ENCODE data around the gene C20orf173. TPM values are rescaled to one million over a fixed set of nuclear protein-coding genes. Genes with fewer than 3 reads are reported as not detected.

C20orf173 gene
- total and polyA plus RNA-seq, 2 donors from 2014 or later, result not detected

GRCh38 chr20:35559042-35559693, 29.7 kb upstream of the C20orf173 start:
- Histone ChIP-seq H3K36me3 (ENCODE audit: control insufficient read depth in 2 of 3, insufficient read depth in 3 of 3, low read length in 3 of 3) (peaks cover 0 to 16% (median 9%) of the 10 kb centered on the region in 3 donors), H3K4me3 (ENCODE audit: low read length in 3 of 3) (no peak overlapping the region), H3K27me3 (ENCODE audit: control insufficient read depth, insufficient read depth, low read length) (no peaks in the 10 kb centered on the region), H3K9ac (ENCODE audit: low read length in 3 of 3) (no peak overlapping the region), H3K9me3 (ENCODE audit: control insufficient read depth in 2 of 3, insufficient read depth in 1 of 3, low read length in 3 of 3) (no peaks in the 10 kb centered on the region), H3K27ac (ENCODE audit: low read depth in 2 of 2, low read length in 2 of 2) (no peak overlapping the region), H3K4me1 (ENCODE audit: control insufficient read depth in 2 of 3, insufficient read depth in 2 of 3, low read depth in 1 of 3, low read length in 3 of 3) (no peaks in the 10 kb centered on the region)
- FAIRE-seq (no peak), DNase-seq (no peak)
- TF ChIP-seq, protein P1, sequence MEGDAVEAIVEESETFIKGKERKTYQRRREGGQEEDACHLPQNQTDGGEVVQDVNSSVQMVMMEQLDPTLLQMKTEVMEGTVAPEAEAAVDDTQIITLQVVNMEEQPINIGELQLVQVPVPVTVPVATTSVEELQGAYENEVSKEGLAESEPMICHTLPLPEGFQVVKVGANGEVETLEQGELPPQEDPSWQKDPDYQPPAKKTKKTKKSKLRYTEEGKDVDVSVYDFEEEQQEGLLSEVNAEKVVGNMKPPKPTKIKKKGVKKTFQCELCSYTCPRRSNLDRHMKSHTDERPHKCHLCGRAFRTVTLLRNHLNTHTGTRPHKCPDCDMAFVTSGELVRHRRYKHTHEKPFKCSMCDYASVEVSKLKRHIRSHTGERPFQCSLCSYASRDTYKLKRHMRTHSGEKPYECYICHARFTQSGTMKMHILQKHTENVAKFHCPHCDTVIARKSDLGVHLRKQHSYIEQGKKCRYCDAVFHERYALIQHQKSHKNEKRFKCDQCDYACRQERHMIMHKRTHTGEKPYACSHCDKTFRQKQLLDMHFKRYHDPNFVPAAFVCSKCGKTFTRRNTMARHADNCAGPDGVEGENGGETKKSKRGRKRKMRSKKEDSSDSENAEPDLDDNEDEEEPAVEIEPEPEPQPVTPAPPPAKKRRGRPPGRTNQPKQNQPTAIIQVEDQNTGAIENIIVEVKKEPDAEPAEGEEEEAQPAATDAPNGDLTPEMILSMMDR (IDR thresholded peaks at IDR 0.05; ENCODE audit: borderline replicate concordance, extremely low read depth, insufficient read depth), result no peak
- intact Hi-C loops (cut with DNase I), result no loop called here

- no peaks in the 10 kb centered on the region for H3K4me1 ChIP-seq (ENCODE audit: control insufficient read depth in 2 of 3, insufficient read depth in 2 of 3, low read depth in 1 of 3, low read length in 3 of 3)
- no peaks in the 10 kb centered on the region for H3K27me3 ChIP-seq (ENCODE audit: control insufficient read depth, insufficient read depth, low read length)
- H3K4me3 ChIP-seq (ENCODE audit: low read length in 3 of 3), result no peak overlapping the region
- DNase-seq, result no peak
- H3K9me3 ChIP-seq (ENCODE audit: control insufficient read depth in 2 of 3, insufficient read depth in 1 of 3, low read length in 3 of 3), result no peaks in the 10 kb centered on the region
- no peak overlapping the region for H3K9ac ChIP-seq (ENCODE audit: low read length in 3 of 3)
- FAIRE-seq, result no peak
- intact Hi-C loops (cut with DNase I), result no loop called here
- H3K27ac ChIP-seq (ENCODE audit: low read depth in 2 of 2, low read length in 2 of 2), result no peak overlapping the region
- TF ChIP-seq, protein P1 (IDR thresholded peaks at IDR 0.05; ENCODE audit: borderline replicate concordance, extremely low read depth, insufficient read depth), result no peak
- peaks cover 0 to 23% (median 9%) of the 10 kb centered on the region in 3 donors for H3K36me3 ChIP-seq (ENCODE audit: control insufficient read depth in 2 of 3, insufficient read depth in 3 of 3, low read length in 3 of 3)
Observed at GRCh38 chr20:35558451-35558850, 29.0 kb upstream of the C20orf173 start.

GRCh38 chr20:35556871-35557270, 27.4 kb upstream of the C20orf173 start:
- no peaks in the 10 kb centered on the region for H3K4me1 ChIP-seq (ENCODE audit: control insufficient read depth in 2 of 3, insufficient read depth in 2 of 3, low read depth in 1 of 3, low read length in 3 of 3)
- H3K36me3 ChIP-seq (ENCODE audit: control insufficient read depth in 2 of 3, insufficient read depth in 3 of 3, low read length in 3 of 3), result peaks cover 2 to 35% (median 9%) of the 10 kb centered on the region in 3 donors
- FAIRE-seq (no peak), DNase-seq (no peak)
- intact Hi-C loops (cut with DNase I), result no loop called here
- H3K4me3 ChIP-seq (ENCODE audit: low read length in 3 of 3), result no peak overlapping the region
- H3K27me3 ChIP-seq (ENCODE audit: control insufficient read depth, insufficient read depth, low read length), result no peaks in the 10 kb centered on the region
- no peak overlapping the region for H3K27ac ChIP-seq (ENCODE audit: low read depth in 2 of 2, low read length in 2 of 2)
- H3K9me3 ChIP-seq (ENCODE audit: control insufficient read depth in 2 of 3, insufficient read depth in 1 of 3, low read length in 3 of 3), result no peaks in the 10 kb centered on the region
- no peak overlapping the region for H3K9ac ChIP-seq (ENCODE audit: low read length in 3 of 3)
- TF ChIP-seq, protein P1 (IDR thresholded peaks at IDR 0.05; ENCODE audit: borderline replicate concordance, extremely low read depth, insufficient read depth), result no peak

All from kidney (tissue), 14 donors.